ENCODE data around the gene CPED1. TPM values are rescaled to one million over a fixed set of nuclear protein-coding genes. Genes with fewer than 3 reads are reported as not detected.

The CPED1 gene
- total and polyA plus RNA-seq, 10 of the 15 experiments (the other 5 are each of a cell fraction or from before 2014, with no cell fraction given): 0.01 to 0.77 (median 0.10) TPM; not detected in 1

GRCh38 chr7:121071662-121072061 is 83.2 kb downstream of the CPED1 start (continued):
- TF ChIP-seq NR2C2 (IDR thresholded peaks at IDR 0.05; ENCODE audit: borderline replicate concordance, control insufficient read depth, insufficient read length, low read depth) (no peak), FOS (IDR thresholded peaks at IDR 0.05; ENCODE audit: borderline replicate concordance, extremely low read depth, insufficient read length) (no peak), MXI1 (IDR thresholded peaks at IDR 0.05; ENCODE audit: low read depth, low read length) (no peak), NRF1 (conservative IDR thresholded peaks at IDR 0.05; ENCODE audit: low read depth, low read length) (no peak), ZNF24 (IDR thresholded peaks at IDR 0.05) (no peak), LARP7 (IDR thresholded peaks at IDR 0.05) (no peak), TBL1XR1 (IDR thresholded peaks at IDR 0.05; ENCODE audit: low read depth, low read length) (no peak), CBFB (IDR thresholded peaks at IDR 0.05; ENCODE audit: low read depth) (no peak)
- TF ChIP-seq, protein P1, sequence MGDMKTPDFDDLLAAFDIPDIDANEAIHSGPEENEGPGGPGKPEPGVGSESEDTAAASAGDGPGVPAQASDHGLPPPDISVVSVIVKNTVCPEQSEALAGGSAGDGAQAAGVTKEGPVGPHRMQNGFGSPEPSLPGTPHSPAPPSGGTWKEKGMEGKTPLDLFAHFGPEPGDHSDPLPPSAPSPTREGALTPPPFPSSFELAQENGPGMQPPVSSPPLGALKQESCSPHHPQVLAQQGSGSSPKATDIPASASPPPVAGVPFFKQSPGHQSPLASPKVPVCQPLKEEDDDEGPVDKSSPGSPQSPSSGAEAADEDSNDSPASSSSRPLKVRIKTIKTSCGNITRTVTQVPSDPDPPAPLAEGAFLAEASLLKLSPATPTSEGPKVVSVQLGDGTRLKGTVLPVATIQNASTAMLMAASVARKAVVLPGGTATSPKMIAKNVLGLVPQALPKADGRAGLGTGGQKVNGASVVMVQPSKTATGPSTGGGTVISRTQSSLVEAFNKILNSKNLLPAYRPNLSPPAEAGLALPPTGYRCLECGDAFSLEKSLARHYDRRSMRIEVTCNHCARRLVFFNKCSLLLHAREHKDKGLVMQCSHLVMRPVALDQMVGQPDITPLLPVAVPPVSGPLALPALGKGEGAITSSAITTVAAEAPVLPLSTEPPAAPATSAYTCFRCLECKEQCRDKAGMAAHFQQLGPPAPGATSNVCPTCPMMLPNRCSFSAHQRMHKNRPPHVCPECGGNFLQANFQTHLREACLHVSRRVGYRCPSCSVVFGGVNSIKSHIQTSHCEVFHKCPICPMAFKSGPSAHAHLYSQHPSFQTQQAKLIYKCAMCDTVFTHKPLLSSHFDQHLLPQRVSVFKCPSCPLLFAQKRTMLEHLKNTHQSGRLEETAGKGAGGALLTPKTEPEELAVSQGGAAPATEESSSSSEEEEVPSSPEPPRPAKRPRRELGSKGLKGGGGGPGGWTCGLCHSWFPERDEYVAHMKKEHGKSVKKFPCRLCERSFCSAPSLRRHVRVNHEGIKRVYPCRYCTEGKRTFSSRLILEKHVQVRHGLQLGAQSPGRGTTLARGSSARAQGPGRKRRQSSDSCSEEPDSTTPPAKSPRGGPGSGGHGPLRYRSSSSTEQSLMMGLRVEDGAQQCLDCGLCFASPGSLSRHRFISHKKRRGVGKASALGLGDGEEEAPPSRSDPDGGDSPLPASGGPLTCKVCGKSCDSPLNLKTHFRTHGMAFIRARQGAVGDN (IDR thresholded peaks at IDR 0.05): no peak

DNA sequence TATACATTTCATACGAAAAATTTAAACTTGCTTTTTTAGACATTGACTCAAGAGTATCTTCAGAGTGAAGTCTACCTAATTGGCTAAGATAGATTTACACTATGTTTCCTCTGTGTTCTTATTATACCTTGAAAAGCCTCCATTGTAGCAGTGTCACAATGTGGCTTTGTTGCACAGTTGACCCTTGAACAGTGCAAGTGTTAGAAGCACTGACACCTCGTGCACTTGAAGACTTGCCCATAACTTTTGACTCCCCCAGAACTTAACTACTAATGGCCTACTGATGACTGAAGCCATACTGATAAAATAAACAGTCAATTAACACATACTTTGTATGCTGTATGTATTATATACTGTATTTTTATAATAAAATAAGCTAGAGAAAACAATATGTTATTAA is 84.3 kb downstream of the CPED1 start:
- intact Hi-C loops (cut with micrococcal nuclease; ENCODE audit: unreplicated experiment) (no loop called here), in situ Hi-C loops (cut with MboI) (loop anchor here (5.0 kb wide), 1 partner anchor 76 kb away; no protein-coding TSS in a partner anchor)
- no peaks in the 10 kb centered on the region; the same call in 2 of the 3 replicates for H3K9me3 ChIP-seq (replicated peaks; ENCODE audit: control insufficient read depth, insufficient read depth, low read length)
- BruUV-seq (replicated peaks): no TSS peak
- no peaks in the 10 kb centered on the region for H4K20me1 ChIP-seq (ENCODE audit: control insufficient read depth, insufficient read depth)
- no peak overlapping the region for H3K27ac ChIP-seq (ENCODE audit: control insufficient read depth, insufficient read depth)
- no peaks in the 10 kb centered on the region for H3K36me3 ChIP-seq (ENCODE audit: control insufficient read depth in 2 of 2, insufficient read depth in 2 of 2, low read length in 1 of 2)
- H3K4me2 ChIP-seq (ENCODE audit: control insufficient read depth, insufficient read depth): no peak overlapping the region
- ATAC-seq: no peak
- no peak overlapping the region for H3K4me3 ChIP-seq
- WGBS (ENCODE audit: insufficient coverage, insufficient replicate concordance, low lambda C conversion rate, missing lambda C conversion rate): 25% methylated on average over 2 of the region's 2 CpGs
- H2AFZ ChIP-seq (ENCODE audit: control insufficient read depth, low read depth, low read length): no peak overlapping the region
- POLR2A ChIA-PET: no interaction called here
- RAD21 ChIA-PET (ENCODE audit: unreplicated experiment): no interaction called here
- no peaks in the 10 kb centered on the region for H3K79me2 ChIP-seq (ENCODE audit: control insufficient read depth, insufficient read depth, low read length)
- DNase-seq (ENCODE audit: low read depth, low spot score): no peak
- CTCF ChIA-PET: interaction anchor here (1.6 to 2.0 kb wide), 3 partner anchors 9 to 85 kb away, joined by 4 to 7 read pairs (median 4); no protein-coding TSS in a partner anchor
- no peak for FAIRE-seq
- H3K9ac ChIP-seq (ENCODE audit: control insufficient read depth, insufficient read depth, low read length): no peak overlapping the region
- no peaks in the 10 kb centered on the region for H3K4me1 ChIP-seq (ENCODE audit: control insufficient read depth, insufficient read depth, low read length)
- no peaks in the 10 kb centered on the region for H3K27me3 ChIP-seq (replicated peaks in 1 of 2; ENCODE audit: control insufficient read depth in 2 of 2, insufficient read depth in 2 of 2, low read length in 1 of 2)
- SMC1A ChIA-PET (ENCODE audit: uncharacterized antibody, unreplicated experiment): no interaction called here
- no peak for TF ChIP-seq IRF5 (IDR thresholded peaks at IDR 0.05; ENCODE audit: borderline replicate concordance)
- no peak for TF ChIP-seq HCFC1 (IDR thresholded peaks at IDR 0.05; ENCODE audit: low read length)
- TF ChIP-seq ZNF384 (IDR thresholded peaks at IDR 0.05; ENCODE audit: borderline replicate concordance, low read depth, low read length): no peak
- TF ChIP-seq NR2F1 (conservative IDR thresholded peaks at IDR 0.05): no peak
- TF ChIP-seq NFYA (IDR thresholded peaks at IDR 0.05; ENCODE audit: borderline replicate concordance, low read depth, low read length): no peak
